ENCODE measurements around the gene APOB. TPM values are rescaled to one million over a fixed set of nuclear protein-coding genes. Genes with fewer than 3 reads are reported as not detected.

The APOB gene
- total RNA-seq, 2 experiments from 2014 or later, result not detected

- H3K4me3 Mint-ChIP-seq, result no peak overlapping the region
- ChIA-PET CTCF (no interaction called here), POLR2A (no interaction called here)
- no peaks in the 10 kb centered on the region for H3K36me3 Mint-ChIP-seq (ENCODE audit: low read depth)
- no peak for DNase-seq
- no peaks in the 10 kb centered on the region for H3K9me3 Mint-ChIP-seq (ENCODE audit: low read depth)
- no peak for ATAC-seq
- H3K4me1 Mint-ChIP-seq, result no peaks in the 10 kb centered on the region
- intact Hi-C loops (cut with DNase I, micrococcal nuclease), result no loop called here
- H3K27me3 Mint-ChIP-seq, result peaks cover 10% of the 10 kb centered on the region
- no peak overlapping the region for H3K27ac Mint-ChIP-seq
These were observed 23.7 kb downstream of the APOB start for GRCh38 chr2:21020031-21020667.

- ChIA-PET CTCF (no interaction called here), POLR2A (no interaction called here)
- ATAC-seq (no peak), DNase-seq (no peak)
- Mint-ChIP-seq H3K4me1 (no peaks in the 10 kb centered on the region), H3K36me3 (ENCODE audit: low read depth) (no peaks in the 10 kb centered on the region), H3K4me3 (no peak overlapping the region), H3K27ac (no peak overlapping the region), H3K9me3 (ENCODE audit: low read depth) (no peaks in the 10 kb centered on the region), H3K27me3 (peaks cover 10% of the 10 kb centered on the region)
- intact Hi-C loops (cut with DNase I, micrococcal nuclease), result no loop called here
These were observed 24.2 kb downstream of the APOB start for GRCh38 chr2:21019678-21020021.

GRCh38 chr2:21019000-21019677, 24.7 kb downstream of the APOB start:
- POLR2A ChIA-PET, result interaction anchor here (0.5 kb wide), 1 partner anchor 526 kb away, joined by 3 read pairs; no protein-coding TSS in a partner anchor
- Mint-ChIP-seq H3K9me3 (ENCODE audit: low read depth) (no peaks in the 10 kb centered on the region), H3K4me3 (no peak overlapping the region), H3K27ac (no peak overlapping the region), H3K27me3 (peaks cover 10% of the 10 kb centered on the region), H3K36me3 (ENCODE audit: low read depth) (no peaks in the 10 kb centered on the region), H3K4me1 (no peaks in the 10 kb centered on the region)
- CTCF ChIA-PET, result no interaction called here
- intact Hi-C loops (cut with DNase I, micrococcal nuclease), result no loop called here
- ATAC-seq (no peak), DNase-seq (no peak)

- Mint-ChIP-seq H3K4me1 (no peaks in the 10 kb centered on the region), H3K27ac (no peak overlapping the region), H3K27me3 (peaks cover 13% of the 10 kb centered on the region), H3K9me3 (ENCODE audit: low read depth) (no peaks in the 10 kb centered on the region), H3K36me3 (ENCODE audit: low read depth) (no peaks in the 10 kb centered on the region), H3K4me3 (no peak overlapping the region)
- ATAC-seq (no peak), DNase-seq (no peak)
- ChIA-PET CTCF (no interaction called here), POLR2A (no interaction called here)
- intact Hi-C loops (cut with DNase I, micrococcal nuclease), result no loop called here
These were observed 25.6 kb downstream of the APOB start for GRCh38 chr2:21018290-21018689.

- no peaks in the 10 kb centered on the region for H3K4me1 Mint-ChIP-seq
- ChIA-PET CTCF (no interaction called here), POLR2A (no interaction called here)
- ATAC-seq (no peak), DNase-seq (no peak)
- no peak overlapping the region for H3K4me3 Mint-ChIP-seq
- peaks cover 11% of the 10 kb centered on the region for H3K27me3 Mint-ChIP-seq
- H3K36me3 Mint-ChIP-seq (ENCODE audit: low read depth), result no peaks in the 10 kb centered on the region
- H3K9me3 Mint-ChIP-seq (ENCODE audit: low read depth), result no peaks in the 10 kb centered on the region
- H3K27ac Mint-ChIP-seq, result no peak overlapping the region
- intact Hi-C loops (cut with DNase I, micrococcal nuclease), result no loop called here
These were observed 26.1 kb downstream of the APOB start for GRCh38 chr2:21017748-21018276.

- ATAC-seq (no peak), DNase-seq (no peak)
- intact Hi-C loops (cut with DNase I, micrococcal nuclease), result no loop called here
- Mint-ChIP-seq H3K9me3 (ENCODE audit: low read depth) (no peaks in the 10 kb centered on the region), H3K27ac (no peak overlapping the region), H3K4me1 (no peaks in the 10 kb centered on the region), H3K27me3 (peaks cover 11% of the 10 kb centered on the region), H3K4me3 (no peak overlapping the region), H3K36me3 (ENCODE audit: low read depth) (no peaks in the 10 kb centered on the region)
- CTCF ChIA-PET, result no interaction called here
- POLR2A ChIA-PET, result no interaction called here
These were observed 28.6 kb downstream of the APOB start for GRCh38 chr2:21015281-21015645.

GRCh38 chr2:21014364-21015280, 29.3 kb downstream of the APOB start:
- Mint-ChIP-seq H3K27me3 (peaks cover 11% of the 10 kb centered on the region), H3K4me3 (no peak overlapping the region), H3K36me3 (ENCODE audit: low read depth) (no peaks in the 10 kb centered on the region), H3K27ac (no peak overlapping the region), H3K4me1 (no peaks in the 10 kb centered on the region), H3K9me3 (ENCODE audit: low read depth) (no peaks in the 10 kb centered on the region)
- DNase-seq (no peak), ATAC-seq (no peak)
- ChIA-PET CTCF (no interaction called here), POLR2A (no interaction called here)
- intact Hi-C loops (cut with DNase I, micrococcal nuclease), result no loop called here

GRCh38 chr2:21013043-21013816, 30.6 kb downstream of the APOB start:
- CTCF ChIA-PET, result no interaction called here
- H3K4me1 Mint-ChIP-seq, result no peaks in the 10 kb centered on the region
- H3K9me3 Mint-ChIP-seq (ENCODE audit: low read depth), result no peaks in the 10 kb centered on the region
- intact Hi-C loops (cut with DNase I, micrococcal nuclease), result no loop called here
- H3K36me3 Mint-ChIP-seq (ENCODE audit: low read depth), result no peaks in the 10 kb centered on the region
- no peak overlapping the region for H3K4me3 Mint-ChIP-seq
- peaks cover 8% of the 10 kb centered on the region for H3K27me3 Mint-ChIP-seq
- POLR2A ChIA-PET, result no interaction called here
- DNase-seq (no peak), ATAC-seq (no peak)
- H3K27ac Mint-ChIP-seq, result no peak overlapping the region

- no peak for ATAC-seq
These were observed 31.3 kb downstream of the APOB start for GRCh38 chr2:21012557-21012937.

GRCh38 chr2:21011876-21012556, 31.9 kb downstream of the APOB start:
- H3K4me1 Mint-ChIP-seq, result no peaks in the 10 kb centered on the region
- ChIA-PET POLR2A (no interaction called here), CTCF (interaction anchor here (0.6 kb wide), 1 partner anchor 997 kb away, joined by 3 read pairs; no protein-coding TSS in a partner anchor)
- intact Hi-C loops (cut with DNase I, micrococcal nuclease), result no loop called here
- H3K4me3 Mint-ChIP-seq, result no peak overlapping the region
- DNase-seq (no peak), ATAC-seq (no peak)
- H3K36me3 Mint-ChIP-seq (ENCODE audit: low read depth), result no peaks in the 10 kb centered on the region
- no peaks in the 10 kb centered on the region for H3K9me3 Mint-ChIP-seq (ENCODE audit: low read depth)
- peaks cover 3% of the 10 kb centered on the region for H3K27me3 Mint-ChIP-seq
- H3K27ac Mint-ChIP-seq, result no peak overlapping the region

More at GRCh38 chr2:21012557-21012937, 31.3 kb downstream of the APOB start:
- Mint-ChIP-seq H3K36me3 (ENCODE audit: low read depth) (no peaks in the 10 kb centered on the region), H3K4me1 (no peaks in the 10 kb centered on the region), H3K9me3 (ENCODE audit: low read depth) (no peaks in the 10 kb centered on the region), H3K27ac (no peak overlapping the region), H3K4me3 (no peak overlapping the region), H3K27me3 (peaks cover 3% of the 10 kb centered on the region)
- intact Hi-C loops (cut with DNase I, micrococcal nuclease), result no loop called here
- ChIA-PET CTCF (no interaction called here), POLR2A (no interaction called here)
- DNase-seq, result no peak

- Mint-ChIP-seq H3K9me3 (ENCODE audit: low read depth) (no peaks in the 10 kb centered on the region), H3K36me3 (ENCODE audit: low read depth) (no peaks in the 10 kb centered on the region), H3K27ac (no peak overlapping the region), H3K27me3 (peaks cover 3% of the 10 kb centered on the region), H3K4me1 (no peaks in the 10 kb centered on the region), H3K4me3 (no peak overlapping the region)
- ChIA-PET CTCF (interaction anchor here (0.6 to 1.1 kb wide), 2 partner anchors 15 to 996 kb away, joined by 3 read pairs; no protein-coding TSS in a partner anchor), POLR2A (no interaction called here)
- DNase-seq, result no peak
- no peak for ATAC-seq
- intact Hi-C loops (cut with DNase I, micrococcal nuclease), result no loop called here
These were observed 32.4 kb downstream of the APOB start for GRCh38 chr2:21011453-21011852.
